Subcutaneous abdominal adipose tissue (tissue), 5 donors: ENCODE data around the gene TMEM231.
A peak's percentile ranks its signal among the peaks of the same experiment; 100 is the strongest.
"Not testable (repeated sequence)": the region's sequence is repeated elsewhere in the genome, so short reads cannot be mapped to it uniquely, and the experiment has no call there.

ENCODE experiments used
- H3K27ac ChIP-seq: one replicate; pipeline ENCODE4 v1.7.0; 2013; ENCODE audit warnings: low read depth, mild to moderate bottlenecking, inconsistent platforms, low read length, moderate library complexity
- H3K27me3 ChIP-seq, 5 donors: one replicate each; pipeline ENCODE4 v1.7.0; 2013; ENCODE audit warnings: low read length in 5 of 5, inconsistent platforms in 1 of 5; ENCODE audit not compliant: control insufficient read depth in 5 of 5, insufficient read depth in 4 of 5
- H3K36me3 ChIP-seq, 5 donors: one replicate each; pipeline ENCODE4 v1.7.0; 2013; ENCODE audit warnings: low read length in 5 of 5; ENCODE audit not compliant: control insufficient read depth in 5 of 5, insufficient read depth in 5 of 5
- H3K4me1 ChIP-seq, 5 donors: one replicate each; pipeline ENCODE4 v1.7.0; 2013; ENCODE audit warnings: low read length in 5 of 5, mild to moderate bottlenecking in 3 of 5, moderate library complexity in 1 of 5; ENCODE audit not compliant: control insufficient read depth in 5 of 5, insufficient read depth in 5 of 5
- H3K4me3 ChIP-seq, 5 donors: one replicate each; pipeline ENCODE4 v1.7.0; 2013; ENCODE audit warnings: low read length in 5 of 5, low read depth in 1 of 5
- H3K9ac ChIP-seq, 5 donors: one replicate each; pipeline ENCODE4 v1.7.0; 2013; ENCODE audit warnings: low read length in 5 of 5, mild to moderate bottlenecking in 4 of 5, moderate library complexity in 3 of 5
- H3K9me3 ChIP-seq, 5 donors: one replicate each; pipeline ENCODE4 v1.7.0; 2013; ENCODE audit warnings: low read length in 5 of 5; ENCODE audit not compliant: control insufficient read depth in 5 of 5
- donor health status: healthy.
- donor health status: healthy.
- donor health status: healthy.
- donor health status: healthy.
- donor health status: healthy.

TMEM231 gene

GRCh38 chr16:75555707-75556430, at the start of gene TMEM231:
Gene TMEM231 (minus strand): TSS chr16:75556252. CDS start chr16:75556209, 43 bp downstream.
- Histone ChIP-seq H3K9me3 (no peaks in the 10 kb centered on the region), H3K9ac (peak within 1 kb of the TSS in 4 of 5 donors; percentile 46 to 77 (median 64)), H3K4me3 (peak within 1 kb of the TSS; percentile 77 to 81 (median 80)), H3K4me1 (peaks cover 0 to 20% (median 19%) of the 10 kb centered on the region in 5 donors), H3K27ac (peak within 1 kb of the TSS; percentile 57), H3K27me3 (no peaks in the 10 kb centered on the region), H3K36me3 (no peaks in the 10 kb centered on the region)

GRCh38 chr16:75603241-75603640, 47.2 kb upstream of the TMEM231 start:
- Histone ChIP-seq H3K27ac (no peak overlapping the region), H3K36me3 (peaks cover 29 to 68% (median 64%) of the 10 kb centered on the region in 5 donors), H3K4me1 (no peaks in the 10 kb centered on the region), H3K4me3 (no peak overlapping the region), H3K9ac (no peak overlapping the region), H3K9me3 (peaks cover 0 to 4% (median 0%) of the 10 kb centered on the region in 5 donors), H3K27me3 (no peaks in the 10 kb centered on the region)

GRCh38 chr16:75599452-75600277, 43.6 kb upstream of the TMEM231 start:
- Histone ChIP-seq H3K27ac (no peak overlapping the region), H3K4me3 (no peak overlapping the region), H3K4me1 (peaks cover 0 to 4% (median 0%) of the 10 kb centered on the region in 5 donors), H3K9me3 (peaks cover 0 to 7% (median 0%) of the 10 kb centered on the region in 5 donors), H3K9ac (no peak overlapping the region), H3K27me3 (no peaks in the 10 kb centered on the region), H3K36me3 (peaks cover 19 to 59% (median 47%) of the 10 kb centered on the region in 5 donors)

- H3K9ac ChIP-seq = no peak overlapping the region
- no peak overlapping the region for H3K4me3 ChIP-seq
- no peak overlapping the region for H3K27ac ChIP-seq
- H3K9me3 ChIP-seq = peaks cover 0 to 4% (median 0%) of the 10 kb centered on the region in 5 donors
- H3K4me1 ChIP-seq = peaks cover 3 to 34% (median 17%) of the 10 kb centered on the region in 5 donors
- H3K36me3 ChIP-seq = peaks cover 0 to 23% (median 10%) of the 10 kb centered on the region in 5 donors
- H3K27me3 ChIP-seq = no peaks in the 10 kb centered on the region
Measured at GRCh38 chr16:75593825-75594820, 38.1 kb upstream of the TMEM231 start.

GRCh38 chr16:75593308-75593707, 37.3 kb upstream of the TMEM231 start:
- Histone ChIP-seq H3K27me3 (no peaks in the 10 kb centered on the region), H3K36me3 (peaks cover 0 to 22% (median 10%) of the 10 kb centered on the region in 5 donors), H3K27ac (no peak overlapping the region), H3K4me3 (no peak overlapping the region), H3K9ac (no peak overlapping the region), H3K4me1 (peaks cover 3 to 40% (median 17%) of the 10 kb centered on the region in 5 donors), H3K9me3 (peaks cover 0 to 4% (median 0%) of the 10 kb centered on the region in 5 donors)

GRCh38 chr16:75591927-75592326, 35.9 kb upstream of the TMEM231 start:
- H3K4me3 ChIP-seq, H3K36me3 ChIP-seq, H3K9me3 ChIP-seq, H3K27me3 ChIP-seq, H3K27ac ChIP-seq, H3K9ac ChIP-seq: not testable (repeated sequence)
- peaks cover 3 to 40% (median 17%) of the 10 kb centered on the region in 5 donors for H3K4me1 ChIP-seq

- H3K27me3 ChIP-seq = no peaks in the 10 kb centered on the region
- H3K9ac ChIP-seq = peak overlapping the region in 3 of 5 donors; percentile 28 to 46 (median 42)
- H3K4me1 ChIP-seq = peaks cover 3 to 40% (median 17%) of the 10 kb centered on the region in 5 donors
- H3K36me3 ChIP-seq = peaks cover 0 to 11% (median 8%) of the 10 kb centered on the region in 5 donors
- H3K4me3 ChIP-seq = peak overlapping the region in 3 of 5 donors; percentile 29 to 49 (median 44)
- no peaks in the 10 kb centered on the region for H3K9me3 ChIP-seq
- peak overlapping the region; percentile 64 for H3K27ac ChIP-seq
Measured at GRCh38 chr16:75590920-75591843, 35.1 kb upstream of the TMEM231 start.

GRCh38 chr16:75589306-75589705, 33.3 kb upstream of the TMEM231 start:
- Histone ChIP-seq H3K9ac (peak overlapping the region in 1 of 5 donors; percentile 30), H3K4me3 (no peak overlapping the region), H3K4me1 (peaks cover 3 to 33% (median 17%) of the 10 kb centered on the region in 5 donors), H3K9me3 (no peaks in the 10 kb centered on the region), H3K27ac (peak overlapping the region; percentile 62), H3K27me3 (no peaks in the 10 kb centered on the region), H3K36me3 (peaks cover 0 to 8% (median 6%) of the 10 kb centered on the region in 5 donors)
